Ishikawa (cell line): ENCODE results near the gene SGO2.

Experiments
- CEBPB ChIP-seq: IDR thresholded peaks from 2 replicates; pipeline ENCODE4 v1.6.1; 2012
- CREB1 ChIP-seq: IDR thresholded peaks from 2 replicates; pipeline ENCODE4 v1.6.1; 2012; ENCODE audit warnings: low read depth
- EGR1 ChIP-seq: IDR thresholded peaks from 2 replicates; pipeline ENCODE4 v1.6.1; 2012
- EP300 ChIP-seq: IDR thresholded peaks from 2 replicates; pipeline ENCODE4 v1.6.1; 2012; ENCODE audit warnings: borderline replicate concordance
- FOXM1 ChIP-seq: IDR thresholded peaks from 2 replicates; pipeline ENCODE4 v1.6.1; 2012; ENCODE audit warnings: low read depth, borderline replicate concordance
- MAX ChIP-seq: IDR thresholded peaks from 2 replicates; pipeline ENCODE4 v1.6.1; 2012
- NFIC ChIP-seq: IDR thresholded peaks from 2 replicates; pipeline ENCODE4 v1.6.1; 2012
- RAD21 ChIP-seq: IDR thresholded peaks from 2 replicates; pipeline ENCODE4 v1.6.1; 2012; ENCODE audit warnings: low read depth
- REST ChIP-seq: IDR thresholded peaks from 2 replicates; pipeline ENCODE4 v1.6.1; 2012; ENCODE audit warnings: low read depth, mild to moderate bottlenecking
- TAF1 ChIP-seq: IDR thresholded peaks from 2 replicates; pipeline ENCODE4 v1.6.1; 2012; ENCODE audit warnings: low read depth, mild to moderate bottlenecking
- TCF12 ChIP-seq: IDR thresholded peaks from 2 replicates; pipeline ENCODE4 v1.6.1; 2012; ENCODE audit warnings: low read depth
- TEAD4 ChIP-seq: IDR thresholded peaks from 2 replicates; pipeline ENCODE4 v1.6.1; 2012
- USF1 ChIP-seq: IDR thresholded peaks from 2 replicates; pipeline ENCODE4 v1.6.1; 2012
- YY1 ChIP-seq: IDR thresholded peaks from 2 replicates; pipeline ENCODE4 v1.6.1; 2012; ENCODE audit warnings: low read depth
- ZBTB7A ChIP-seq: IDR thresholded peaks from 2 replicates; pipeline ENCODE4 v1.6.1; 2012; ENCODE audit warnings: low read depth

Gene SGO2

GRCh38 chr2:200599206-200599605, 73.2 kb downstream of the SGO2 start:
- TF ChIP-seq FOXM1, result no peak
- TF ChIP-seq CREB1, result no peak
- TF ChIP-seq TAF1, result no peak
- TF ChIP-seq RAD21, result no peak
- no peak for TF ChIP-seq EGR1
- no peak for TF ChIP-seq CEBPB
- no peak for TF ChIP-seq MAX
- no peak for TF ChIP-seq REST
- no peak for TF ChIP-seq EP300
- TF ChIP-seq USF1, result no peak
- no peak for TF ChIP-seq ZBTB7A
- TF ChIP-seq NFIC, result no peak
- no peak for TF ChIP-seq TEAD4
- TF ChIP-seq YY1, result no peak
- TF ChIP-seq TCF12, result no peak

GRCh38 chr2:200600549-200601225, 74.7 kb downstream of the SGO2 start:
- TF ChIP-seq TAF1 (no peak), EP300 (no peak), MAX (no peak), RAD21 (no peak), TCF12 (no peak), NFIC (no peak), TEAD4 (no peak), ZBTB7A (no peak), CEBPB (no peak), REST (no peak), YY1 (no peak), CREB1 (no peak), FOXM1 (no peak), USF1 (no peak), EGR1 (no peak)

GRCh38 chr2:200602584-200602983, 76.6 kb downstream of the SGO2 start:
- no peak for TF ChIP-seq MAX
- TF ChIP-seq REST, result no peak
- TF ChIP-seq YY1, result no peak
- TF ChIP-seq CREB1, result no peak
- TF ChIP-seq TAF1, result no peak
- TF ChIP-seq TEAD4, result no peak
- TF ChIP-seq EP300, result no peak
- TF ChIP-seq ZBTB7A, result no peak
- TF ChIP-seq FOXM1, result no peak
- TF ChIP-seq USF1, result no peak

GRCh38 chr2:200603972-200604371, 78.0 kb downstream of the SGO2 start:
- TF ChIP-seq TAF1 (no peak), RAD21 (no peak), REST (no peak), CEBPB (no peak), USF1 (no peak), TCF12 (no peak), EP300 (no peak), TEAD4 (no peak), ZBTB7A (no peak), YY1 (no peak), MAX (no peak), CREB1 (no peak), NFIC (no peak), FOXM1 (no peak)
